GM06990 (cell line): ENCODE measurements around the gene CIAO2B.
"Not testable (repeated sequence)": the region's sequence is repeated elsewhere in the genome, so short reads cannot be mapped to it uniquely, and the experiment has no call there.

Experiments used
- DNase-seq: peaks from one replicate; pipeline ENCODE4 v3.0.0-alpha.2; 2011; ENCODE audit not compliant: insufficient read length; ENCODE audit errors: extremely low read depth
- H3K27me3 ChIP-seq: replicated peaks from 2 replicates; pipeline ENCODE4 v1.6.0; 2011; ENCODE audit warnings: low read length; ENCODE audit not compliant: control insufficient read depth, insufficient read depth
- H3K36me3 ChIP-seq: 2 replicates; pipeline ENCODE4 v1.5.1; 2011; ENCODE audit warnings: low read length; ENCODE audit not compliant: control insufficient read depth, insufficient read depth
- H3K4me3 ChIP-seq: replicated peaks from 2 replicates; pipeline ENCODE4 v1.5.1; 2011; ENCODE audit warnings: low read depth, mild to moderate bottlenecking, control low read depth, low read length
- TF ChIP-seq, protein P1 (sequence below): IDR thresholded peaks from 2 replicates; pipeline ENCODE4 v1.5.1; 2011; ENCODE audit warnings: low read length, control low read depth, mild to moderate bottlenecking, inconsistent platforms; ENCODE audit not compliant: insufficient read depth, poor library complexity, severe bottlenecking

The CIAO2B gene

GRCh38 chr16:66947302-66948065, 13.3 kb upstream of the CIAO2B start:
- Histone ChIP-seq H3K4me3 (peak overlapping the region; percentile 56), H3K36me3 (peaks cover 8% of the 10 kb centered on the region), H3K27me3 (no peaks in the 10 kb centered on the region)
- peak; percentile 50 for DNase-seq
- TF ChIP-seq, protein P1, sequence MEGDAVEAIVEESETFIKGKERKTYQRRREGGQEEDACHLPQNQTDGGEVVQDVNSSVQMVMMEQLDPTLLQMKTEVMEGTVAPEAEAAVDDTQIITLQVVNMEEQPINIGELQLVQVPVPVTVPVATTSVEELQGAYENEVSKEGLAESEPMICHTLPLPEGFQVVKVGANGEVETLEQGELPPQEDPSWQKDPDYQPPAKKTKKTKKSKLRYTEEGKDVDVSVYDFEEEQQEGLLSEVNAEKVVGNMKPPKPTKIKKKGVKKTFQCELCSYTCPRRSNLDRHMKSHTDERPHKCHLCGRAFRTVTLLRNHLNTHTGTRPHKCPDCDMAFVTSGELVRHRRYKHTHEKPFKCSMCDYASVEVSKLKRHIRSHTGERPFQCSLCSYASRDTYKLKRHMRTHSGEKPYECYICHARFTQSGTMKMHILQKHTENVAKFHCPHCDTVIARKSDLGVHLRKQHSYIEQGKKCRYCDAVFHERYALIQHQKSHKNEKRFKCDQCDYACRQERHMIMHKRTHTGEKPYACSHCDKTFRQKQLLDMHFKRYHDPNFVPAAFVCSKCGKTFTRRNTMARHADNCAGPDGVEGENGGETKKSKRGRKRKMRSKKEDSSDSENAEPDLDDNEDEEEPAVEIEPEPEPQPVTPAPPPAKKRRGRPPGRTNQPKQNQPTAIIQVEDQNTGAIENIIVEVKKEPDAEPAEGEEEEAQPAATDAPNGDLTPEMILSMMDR = peak; percentile 78

GRCh38 chr16:66946974-66947301, 12.7 kb upstream of the CIAO2B start:
- Histone ChIP-seq H3K4me3 (no peak overlapping the region), H3K27me3 (no peaks in the 10 kb centered on the region), H3K36me3 (peaks cover 12% of the 10 kb centered on the region)
- TF ChIP-seq, protein P1 = no peak
- no peak for DNase-seq

GRCh38 chr16:66946541-66946940, 12.3 kb upstream of the CIAO2B start:
- Histone ChIP-seq H3K27me3 (no peaks in the 10 kb centered on the region), H3K36me3 (peaks cover 13% of the 10 kb centered on the region), H3K4me3 (no peak overlapping the region)
- TF ChIP-seq, protein P1 = no peak
- DNase-seq = no peak

GRCh38 chr16:66945939-66946338, 11.7 kb upstream of the CIAO2B start:
- TF ChIP-seq, protein P1 = no peak
- Histone ChIP-seq H3K4me3 (no peak overlapping the region), H3K36me3 (peaks cover 19% of the 10 kb centered on the region), H3K27me3 (no peaks in the 10 kb centered on the region)
- no peak for DNase-seq

GRCh38 chr16:66944971-66945370, 10.8 kb upstream of the CIAO2B start:
- DNase-seq, H3K4me3 ChIP-seq, H3K27me3 ChIP-seq: not testable (repeated sequence)
- H3K36me3 ChIP-seq = peaks cover 26% of the 10 kb centered on the region

DNA sequence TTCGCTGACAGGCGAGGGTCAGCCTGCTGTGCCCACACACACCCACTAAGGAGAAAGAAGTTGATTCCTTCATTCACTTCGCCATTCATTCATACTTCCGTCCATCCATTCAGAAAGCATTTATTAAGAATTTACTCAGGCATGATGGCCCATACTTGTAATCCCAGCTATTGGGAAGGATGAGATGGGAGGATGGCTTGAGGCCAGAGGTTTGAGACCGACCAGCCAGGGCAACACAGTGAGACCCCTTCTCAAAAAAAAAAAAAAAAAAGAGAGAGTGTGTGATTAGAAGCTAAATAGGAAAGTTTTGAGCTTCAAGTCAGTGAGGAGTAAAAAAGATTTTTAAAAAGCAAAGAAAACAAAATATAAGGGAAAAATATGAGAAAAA, 9.8 kb upstream of the CIAO2B start:
- H3K36me3 ChIP-seq = peaks cover 31% of the 10 kb centered on the region
- no peak for DNase-seq
- TF ChIP-seq, protein P1 = no peak
- no peak overlapping the region for H3K4me3 ChIP-seq
- no peaks in the 10 kb centered on the region for H3K27me3 ChIP-seq
